ENCODE results near the gene ATG5. TPM values are rescaled to one million over a fixed set of nuclear protein-coding genes. Genes with fewer than 3 reads are reported as not detected.

Gene ATG5
- total and polyA plus RNA-seq, 2 donors (not counting 1 experiment from before 2014, with no cell fraction given): 13.6 to 26.3 TPM

GRCh38 chr6:106283481-106283880 lies 42.1 kb downstream of the ATG5 start:
- peaks cover 38% of the 10 kb centered on the region for H3K79me2 ChIP-seq (ENCODE audit: control insufficient read depth, insufficient read depth, low read length)
- no peaks in the 10 kb centered on the region for H3K27me3 ChIP-seq (replicated peaks in 1 of 4; ENCODE audit: control extremely low read depth in 1 of 4, control insufficient read depth in 3 of 4, insufficient read depth in 4 of 4, low read length in 3 of 4)
- no peak overlapping the region for H3K27ac Mint-ChIP-seq
- H3K27me3 Mint-ChIP-seq: no peaks in the 10 kb centered on the region
- WGBS (ENCODE audit: insufficient coverage): 93% methylated on average over 3 of the region's 10 CpGs
- H3K4me3 ChIP-seq (ENCODE audit: control extremely low read depth in 1 of 5, extremely low read depth in 1 of 5, insufficient read depth in 1 of 5, low read depth in 2 of 5, low read length in 4 of 5): no peak overlapping the region
- H2AFZ ChIP-seq (ENCODE audit: insufficient read depth, low read depth, low read length, poor library complexity, severe bottlenecking): no peak overlapping the region
- H3K9me3 Mint-ChIP-seq (ENCODE audit: insufficient read depth): no peaks in the 10 kb centered on the region
- no peak overlapping the region for H3K4me2 ChIP-seq (replicated peaks; ENCODE audit: low read depth, low read length, poor library complexity, severe bottlenecking)
- no peak overlapping the region for H3K9ac ChIP-seq (ENCODE audit: low read length)
- peaks cover 15% of the 10 kb centered on the region for H3K4me1 Mint-ChIP-seq
- ATAC-seq (ENCODE audit: low read depth) (no peak), DNase-seq (no peak)
- no peaks in the 10 kb centered on the region for H3K4me1 ChIP-seq (ENCODE audit: control insufficient read depth in 2 of 2, insufficient read depth in 2 of 2, low read length in 2 of 2)
- H4K20me1 ChIP-seq (ENCODE audit: control insufficient read depth, insufficient read depth, low read length, poor library complexity, severe bottlenecking): peaks cover 35% of the 10 kb centered on the region
- ChIA-PET CTCF (no interaction called here), POLR2A (no interaction called here)
- no peak overlapping the region for H3K27ac ChIP-seq (ENCODE audit: low read length in 2 of 2)
- no peaks in the 10 kb centered on the region for H3K9me3 ChIP-seq (ENCODE audit: control extremely low read depth in 1 of 3, control insufficient read depth in 2 of 3, insufficient read depth in 1 of 3, low read length in 2 of 3)
- TF ChIP-seq EZH2 (IDR thresholded peaks at IDR 0.05; ENCODE audit: borderline replicate concordance, insufficient read depth, low read depth, low read length, poor library complexity, severe bottlenecking): no peak
- TF ChIP-seq, protein P1, sequence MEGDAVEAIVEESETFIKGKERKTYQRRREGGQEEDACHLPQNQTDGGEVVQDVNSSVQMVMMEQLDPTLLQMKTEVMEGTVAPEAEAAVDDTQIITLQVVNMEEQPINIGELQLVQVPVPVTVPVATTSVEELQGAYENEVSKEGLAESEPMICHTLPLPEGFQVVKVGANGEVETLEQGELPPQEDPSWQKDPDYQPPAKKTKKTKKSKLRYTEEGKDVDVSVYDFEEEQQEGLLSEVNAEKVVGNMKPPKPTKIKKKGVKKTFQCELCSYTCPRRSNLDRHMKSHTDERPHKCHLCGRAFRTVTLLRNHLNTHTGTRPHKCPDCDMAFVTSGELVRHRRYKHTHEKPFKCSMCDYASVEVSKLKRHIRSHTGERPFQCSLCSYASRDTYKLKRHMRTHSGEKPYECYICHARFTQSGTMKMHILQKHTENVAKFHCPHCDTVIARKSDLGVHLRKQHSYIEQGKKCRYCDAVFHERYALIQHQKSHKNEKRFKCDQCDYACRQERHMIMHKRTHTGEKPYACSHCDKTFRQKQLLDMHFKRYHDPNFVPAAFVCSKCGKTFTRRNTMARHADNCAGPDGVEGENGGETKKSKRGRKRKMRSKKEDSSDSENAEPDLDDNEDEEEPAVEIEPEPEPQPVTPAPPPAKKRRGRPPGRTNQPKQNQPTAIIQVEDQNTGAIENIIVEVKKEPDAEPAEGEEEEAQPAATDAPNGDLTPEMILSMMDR (IDR thresholded peaks at IDR 0.05): no peak
- intact Hi-C loops (cut with micrococcal nuclease): no loop called here
- no peak overlapping the region for H3K4me3 Mint-ChIP-seq
- H3K36me3 ChIP-seq (replicated peaks in 1 of 2; ENCODE audit: control extremely low read depth in 1 of 2, control insufficient read depth in 1 of 2, extremely low read depth in 1 of 2, insufficient read depth in 2 of 2, low read length in 1 of 2): peaks cover 4 to 18% of the 10 kb centered on the region in 2 experiments

DNA sequence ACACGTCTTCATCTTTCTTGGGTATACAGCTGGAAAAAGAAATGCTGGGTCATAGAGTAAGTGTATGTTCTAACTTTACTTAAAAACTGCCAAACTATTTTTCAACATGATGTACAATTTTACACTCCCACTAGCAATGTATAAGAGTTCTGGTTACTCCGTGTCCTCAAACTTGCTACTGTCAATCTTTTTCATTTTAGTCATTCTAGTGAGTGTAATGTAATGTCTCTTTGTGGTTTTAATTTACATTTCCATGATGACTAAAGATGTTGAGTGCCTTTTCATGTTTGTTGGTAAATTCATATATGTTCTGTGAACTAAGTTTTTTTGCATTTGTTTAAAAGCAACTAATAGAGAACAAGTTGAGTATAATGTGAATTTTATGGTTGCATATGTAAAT lies 43.9 kb downstream of the ATG5 start:
- Histone ChIP-seq H3K4me1 (ENCODE audit: control insufficient read depth in 2 of 2, insufficient read depth in 2 of 2, low read length in 2 of 2) (no peaks in the 10 kb centered on the region), H4K20me1 (ENCODE audit: control insufficient read depth, insufficient read depth, low read length, poor library complexity, severe bottlenecking) (peaks cover 28% of the 10 kb centered on the region), H2AFZ (ENCODE audit: insufficient read depth, low read depth, low read length, poor library complexity, severe bottlenecking) (no peak overlapping the region), H3K36me3 (replicated peaks in 1 of 2; ENCODE audit: control extremely low read depth in 1 of 2, control insufficient read depth in 1 of 2, extremely low read depth in 1 of 2, insufficient read depth in 2 of 2, low read length in 1 of 2) (peaks cover 4 to 18% of the 10 kb centered on the region in 2 experiments), H3K27ac (ENCODE audit: low read length in 2 of 2) (no peak overlapping the region), H3K4me3 (ENCODE audit: control extremely low read depth in 1 of 5, extremely low read depth in 1 of 5, insufficient read depth in 1 of 5, low read depth in 2 of 5, low read length in 4 of 5) (no peak overlapping the region), H3K9ac (ENCODE audit: low read length) (no peak overlapping the region), H3K79me2 (ENCODE audit: control insufficient read depth, insufficient read depth, low read length) (peaks cover 31% of the 10 kb centered on the region), H3K9me3 (ENCODE audit: control extremely low read depth in 1 of 3, control insufficient read depth in 2 of 3, insufficient read depth in 1 of 3, low read length in 2 of 3) (no peaks in the 10 kb centered on the region), H3K4me2 (replicated peaks; ENCODE audit: low read depth, low read length, poor library complexity, severe bottlenecking) (no peak overlapping the region), H3K27me3 (replicated peaks in 1 of 4; ENCODE audit: control extremely low read depth in 1 of 4, control insufficient read depth in 3 of 4, insufficient read depth in 4 of 4, low read length in 3 of 4) (no peaks in the 10 kb centered on the region)
- no peak overlapping the region for H3K27ac Mint-ChIP-seq
- no peak overlapping the region for H3K4me3 Mint-ChIP-seq
- no peak for DNase-seq
- intact Hi-C loops (cut with micrococcal nuclease): no loop called here
- H3K9me3 Mint-ChIP-seq (ENCODE audit: insufficient read depth): no peaks in the 10 kb centered on the region
- peaks cover 8% of the 10 kb centered on the region for H3K4me1 Mint-ChIP-seq
- TF ChIP-seq, protein P1 (IDR thresholded peaks at IDR 0.05): no peak
- no peaks in the 10 kb centered on the region for H3K27me3 Mint-ChIP-seq
- no peak for ATAC-seq (ENCODE audit: low read depth)
- ChIA-PET POLR2A (no interaction called here), CTCF (no interaction called here)
- no CpG with 5 or more reads among the region's 2 CpGs for WGBS (ENCODE audit: insufficient coverage)

Data from B cell (primary cell).